SKM-1 (cell line): ENCODE results near the gene AGAP2.
"Not testable (repeated sequence)": the region's sequence is repeated elsewhere in the genome, so short reads cannot be mapped to it uniquely, and the experiment has no call there.

ENCODE experiments used
- DNase-seq: peaks from one replicate; lab custom pipeline; 2025; ENCODE audit not compliant: unreplicated experiment; lab: John Stamatoyannopoulos, UW

The AGAP2 gene

DNA sequence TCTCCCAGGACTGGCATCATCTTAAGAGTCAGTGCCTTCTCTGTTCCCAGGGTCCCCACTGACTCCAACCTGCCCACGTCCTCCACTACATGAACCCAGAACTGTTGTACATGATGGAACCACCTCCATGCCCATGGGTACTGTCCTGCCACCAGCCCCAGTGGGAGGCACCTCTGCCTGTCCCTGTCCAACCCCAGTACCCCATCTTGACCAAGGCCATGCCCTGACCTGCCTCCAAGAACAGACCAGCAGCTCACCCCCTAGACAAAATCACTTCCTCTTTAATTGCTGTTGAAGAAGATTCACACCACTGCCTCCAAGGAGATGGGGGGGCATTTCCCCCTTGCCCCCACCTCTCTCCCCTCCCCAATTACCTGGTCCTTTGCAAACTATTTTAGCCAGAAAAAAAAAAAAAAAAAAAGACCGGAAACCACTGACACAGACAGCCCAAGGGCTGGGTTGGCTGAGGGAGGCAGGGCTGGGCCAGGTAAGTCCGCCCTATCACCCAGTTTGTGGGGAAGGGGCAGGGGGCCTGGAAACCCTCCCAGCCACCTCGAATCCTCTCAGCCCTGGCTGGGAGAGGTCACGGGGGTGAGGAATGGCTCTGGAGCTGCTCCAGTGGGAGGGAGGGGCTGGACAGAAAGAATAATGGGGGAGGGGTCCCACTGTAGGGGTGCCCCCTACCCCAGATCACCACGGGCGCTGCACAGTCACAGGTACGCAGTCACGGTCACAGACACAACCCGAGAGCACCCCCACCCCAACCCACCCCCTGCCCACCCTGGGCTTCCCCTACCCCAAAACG is 13.4 kb downstream of the AGAP2 start:
- no peak for DNase-seq

DNA sequence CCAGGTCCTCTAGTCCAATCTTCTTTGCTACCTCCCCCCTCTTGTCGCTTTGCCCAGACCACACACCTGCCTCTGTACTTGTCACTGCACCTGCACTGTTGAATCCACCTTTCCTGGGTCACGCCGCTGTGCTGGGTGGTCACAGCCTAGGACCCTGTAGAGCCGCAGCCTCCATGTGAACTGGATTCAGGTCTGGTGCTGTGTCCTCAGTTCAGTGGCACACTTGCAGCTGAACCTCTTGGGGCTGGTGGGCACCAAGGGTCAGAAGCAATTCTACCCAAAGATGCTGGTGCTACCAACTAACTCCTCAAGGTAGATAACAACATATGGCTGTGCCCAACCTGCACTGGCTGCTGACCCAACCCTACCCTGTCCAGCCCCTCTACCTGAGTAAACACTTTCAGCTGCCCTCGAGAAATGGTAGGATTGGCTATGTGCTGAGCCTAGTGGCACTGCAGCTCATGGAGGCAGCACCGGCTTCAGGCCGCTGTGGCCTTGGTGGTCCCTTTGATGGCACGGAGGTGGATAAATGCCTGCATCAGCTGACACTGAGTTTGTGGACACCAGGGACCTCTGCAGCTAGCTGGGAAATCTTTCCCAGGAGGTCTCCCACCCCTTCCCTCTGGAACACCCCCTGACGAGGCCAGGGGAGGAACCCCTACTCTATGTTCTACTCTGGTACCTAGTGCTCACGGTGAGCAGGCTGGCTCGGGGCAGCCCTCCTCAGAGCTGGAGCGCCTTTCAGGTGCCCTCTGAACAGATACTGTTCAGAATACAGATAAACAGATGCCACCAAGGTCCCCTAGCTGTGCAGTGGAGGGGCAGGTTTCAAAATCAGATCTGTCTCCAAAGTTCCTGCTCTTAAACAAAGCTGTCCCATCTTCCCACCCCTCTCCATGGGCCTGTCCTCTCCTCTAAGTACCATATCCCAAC is 14.3 kb downstream of the AGAP2 start:
- DNase-seq = no peak

DNA sequence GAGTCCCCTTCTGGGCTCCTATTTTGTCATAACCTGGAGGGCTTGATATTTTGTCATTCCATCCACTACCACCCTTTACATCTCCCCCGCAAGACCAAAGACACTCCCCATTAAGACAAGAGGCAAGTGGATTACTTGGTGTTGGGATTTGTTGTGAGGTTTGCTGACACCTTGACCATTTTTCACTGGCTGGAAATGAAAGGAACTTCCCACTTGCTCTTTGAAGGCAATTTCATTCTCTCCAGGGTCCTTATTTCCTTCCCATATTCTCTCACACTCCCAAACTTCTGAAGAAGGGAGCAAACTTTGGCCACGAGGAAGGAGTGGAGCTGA is 14.9 kb downstream of the AGAP2 start:
- DNase-seq = no peak

DNA sequence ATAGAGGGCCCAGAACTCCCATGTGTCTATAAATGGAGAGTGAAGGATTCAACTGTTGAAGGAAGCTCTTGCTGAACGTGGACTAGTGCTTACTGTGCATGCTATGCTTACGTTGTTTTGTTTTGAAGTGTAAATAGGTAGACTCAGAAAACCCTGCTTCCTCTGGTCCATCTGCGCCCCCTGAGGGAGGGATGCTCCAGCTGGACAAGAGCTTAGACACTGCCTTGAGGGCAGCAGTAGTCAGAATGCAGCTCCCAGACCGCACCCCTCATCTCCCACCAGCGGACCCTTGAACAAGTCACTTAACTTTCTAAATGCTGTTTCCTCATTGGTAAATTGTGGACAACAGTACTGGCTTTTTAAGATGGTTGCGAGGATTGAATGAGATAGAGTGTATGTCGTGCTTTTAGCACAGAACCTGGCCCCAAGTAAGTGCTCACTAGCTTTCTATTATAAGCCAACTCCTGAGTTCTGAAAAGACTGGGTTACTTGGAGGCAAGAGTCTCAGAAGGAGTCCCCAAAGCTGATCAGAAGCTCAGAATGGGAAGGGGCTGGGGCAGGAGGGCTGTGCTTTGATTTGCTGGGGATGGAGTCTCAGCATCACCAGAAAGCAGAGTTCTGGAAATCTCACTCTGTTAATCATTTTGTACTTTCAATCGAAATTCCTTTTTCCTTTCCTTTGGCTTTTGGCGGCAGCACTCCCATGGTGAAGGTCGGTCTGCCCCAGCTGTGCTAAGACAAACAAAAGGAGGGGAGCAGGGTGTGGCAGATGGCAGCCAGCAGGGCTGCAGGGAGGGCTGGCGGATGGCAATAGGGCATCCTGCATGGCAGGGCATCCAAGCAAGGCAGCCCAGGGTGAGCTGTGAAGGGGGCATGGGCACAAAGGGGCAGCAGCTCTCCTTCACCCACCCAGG is 15.6 kb downstream of the AGAP2 start:
- DNase-seq = no peak

DNA sequence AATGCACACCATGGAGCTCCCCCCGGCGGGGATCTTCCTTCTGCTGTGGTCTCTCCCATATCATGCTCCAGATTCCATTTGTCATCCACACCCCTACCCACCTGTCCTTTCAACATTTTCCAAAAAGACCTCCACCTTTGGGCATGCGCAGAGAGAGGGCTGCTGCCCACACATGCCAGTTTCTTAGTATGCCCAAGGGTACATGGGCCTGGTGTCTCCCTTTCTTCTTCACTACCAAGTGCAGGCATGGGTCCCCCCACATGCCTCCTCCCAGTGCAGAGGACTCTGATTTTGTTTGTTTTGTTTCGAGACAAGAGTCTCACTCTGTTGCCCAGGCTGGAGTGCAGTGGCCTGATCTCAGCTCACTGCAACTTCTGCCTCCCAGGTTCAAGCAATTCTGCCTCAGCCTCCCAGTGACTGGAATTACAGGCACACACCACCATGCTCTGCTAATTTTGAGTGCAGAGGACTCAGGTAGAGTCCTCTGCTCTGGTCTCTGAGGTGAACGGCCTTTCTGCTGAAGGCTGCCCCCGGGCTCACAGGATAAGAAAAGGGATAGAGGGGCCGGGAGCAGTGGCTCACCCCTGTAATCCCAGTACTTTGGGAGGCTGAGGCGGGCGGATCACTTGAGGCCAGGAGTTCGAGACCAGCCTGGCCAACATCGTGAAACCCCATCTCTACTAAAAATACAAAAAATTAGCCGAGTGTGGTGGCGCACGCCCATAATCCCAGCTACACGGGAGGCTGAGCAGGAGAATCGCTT is 16.5 kb downstream of the AGAP2 start:
- DNase-seq = not testable (repeated sequence)

DNA sequence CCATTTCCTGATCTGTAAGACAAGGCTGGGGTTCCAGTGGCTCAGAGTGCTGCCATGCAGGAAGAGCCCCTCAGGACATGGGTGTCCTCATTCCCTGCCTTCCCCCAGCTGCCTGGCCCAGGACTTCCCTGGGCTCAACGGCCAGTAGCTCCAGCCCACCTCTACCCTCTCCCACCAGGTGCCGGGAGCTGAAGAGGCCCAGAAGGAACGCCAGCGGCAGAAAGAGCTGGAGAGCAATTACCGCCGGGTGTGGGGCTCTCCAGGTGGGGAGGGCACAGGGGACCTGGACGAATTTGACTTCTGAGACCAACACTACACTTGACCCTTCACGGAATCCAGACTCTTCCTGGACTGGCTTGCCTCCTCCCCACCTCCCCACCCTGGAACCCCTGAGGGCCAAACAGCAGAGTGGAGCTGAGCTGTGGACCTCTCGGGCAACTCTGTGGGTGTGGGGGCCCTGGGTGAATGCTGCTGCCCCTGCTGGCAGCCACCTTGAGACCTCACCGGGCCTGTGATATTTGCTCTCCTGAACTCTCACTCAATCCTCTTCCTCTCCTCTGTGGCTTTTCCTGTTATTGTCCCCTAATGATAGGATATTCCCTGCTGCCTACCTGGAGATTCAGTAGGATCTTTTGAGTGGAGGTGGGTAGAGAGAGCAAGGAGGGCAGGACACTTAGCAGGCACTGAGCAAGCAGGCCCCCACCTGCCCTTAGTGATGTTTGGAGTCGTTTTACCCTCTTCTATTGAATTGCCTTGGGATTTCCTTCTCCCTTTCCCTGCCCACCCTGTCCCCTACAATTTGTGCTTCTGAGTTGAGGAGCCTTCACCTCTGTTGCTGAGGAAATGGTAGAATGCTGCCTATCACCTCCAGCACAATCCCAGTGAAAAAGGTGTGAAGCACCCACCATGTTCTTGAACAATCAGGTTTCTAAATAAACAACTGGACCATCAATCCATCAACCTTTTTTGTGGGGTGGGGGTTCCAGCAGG is 17.6 kb downstream of the AGAP2 start:
- no peak for DNase-seq

DNA sequence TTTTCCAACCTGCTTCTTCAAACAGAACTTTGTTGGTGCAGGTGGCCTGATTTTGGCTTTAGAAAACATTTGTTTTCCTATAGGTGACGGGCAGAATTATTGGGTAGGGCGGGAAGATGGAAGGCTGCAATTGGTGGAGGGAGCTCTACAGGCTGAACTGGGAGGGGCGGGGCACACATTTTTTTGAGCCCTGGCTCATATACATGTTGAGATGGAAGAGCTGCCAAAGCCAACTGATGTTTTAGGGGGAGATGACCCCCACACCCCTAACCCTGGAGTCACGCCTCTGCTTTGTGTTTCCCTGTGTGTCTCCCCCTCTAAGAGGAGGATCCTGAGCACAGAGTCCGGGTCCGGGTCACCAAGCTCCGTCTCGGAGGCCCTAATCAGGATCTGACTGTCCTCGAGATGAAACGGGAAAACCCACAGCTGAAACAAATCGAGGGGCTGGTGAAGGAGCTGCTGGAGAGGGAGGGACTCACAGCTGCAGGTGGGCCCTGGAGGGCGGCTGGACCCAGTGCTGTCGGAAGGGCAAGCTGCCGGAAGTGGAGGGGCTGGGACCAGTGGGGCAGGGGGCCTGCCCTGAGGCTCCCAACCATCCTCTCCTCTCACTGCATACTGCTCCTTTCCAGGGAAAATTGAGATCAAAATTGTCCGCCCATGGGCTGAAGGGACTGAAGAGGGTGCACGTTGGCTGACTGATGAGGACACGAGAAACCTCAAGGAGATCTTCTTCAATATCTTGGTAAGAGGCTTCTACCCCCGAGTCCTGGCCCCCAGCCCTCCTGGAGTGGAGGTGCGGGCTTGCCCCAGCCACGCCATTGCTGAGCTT is 18.6 kb downstream of the AGAP2 start:
- no peak for DNase-seq

DNA sequence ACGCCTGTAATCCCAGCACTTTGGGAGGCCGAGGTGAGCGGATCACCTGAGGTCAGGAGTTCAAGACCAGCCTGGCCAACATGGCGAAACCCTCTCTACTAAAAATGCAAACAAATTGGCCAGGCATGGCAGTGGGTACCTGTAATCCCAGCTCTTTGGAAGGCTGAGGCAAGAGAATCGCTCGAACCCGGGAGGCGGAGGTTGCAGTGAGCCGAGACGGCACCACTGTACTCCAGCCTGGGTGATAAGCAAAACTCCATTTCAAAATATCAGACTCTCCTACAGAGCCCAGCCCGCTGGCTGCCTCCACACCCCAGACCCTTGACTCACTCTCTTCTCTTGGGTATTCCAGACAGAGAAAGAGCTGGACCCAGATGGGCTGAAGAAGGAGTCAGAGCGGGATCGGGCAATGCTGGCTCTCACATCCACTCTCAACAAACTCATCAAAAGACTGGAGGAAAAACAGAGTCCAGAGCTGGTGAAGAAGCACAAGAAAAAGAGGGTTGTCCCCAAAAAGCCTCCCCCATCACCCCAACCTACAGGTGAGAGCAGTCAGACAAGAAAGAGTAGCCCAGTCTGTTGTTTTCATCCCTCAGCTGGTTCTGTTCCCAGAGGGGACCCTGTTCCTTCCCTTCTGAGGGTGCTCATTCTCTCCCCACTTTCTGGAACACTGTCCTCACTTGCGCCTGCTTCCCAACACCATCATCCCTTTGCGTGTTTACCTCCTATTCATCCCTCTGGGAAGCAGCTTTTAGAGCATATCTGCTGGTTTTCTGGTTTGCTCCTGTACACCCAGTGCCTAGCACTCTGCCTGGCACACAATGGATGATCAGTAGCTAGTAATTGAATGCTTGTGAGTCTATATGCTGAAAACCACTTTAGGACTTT is 19.7 kb downstream of the AGAP2 start:
- no peak for DNase-seq

DNA sequence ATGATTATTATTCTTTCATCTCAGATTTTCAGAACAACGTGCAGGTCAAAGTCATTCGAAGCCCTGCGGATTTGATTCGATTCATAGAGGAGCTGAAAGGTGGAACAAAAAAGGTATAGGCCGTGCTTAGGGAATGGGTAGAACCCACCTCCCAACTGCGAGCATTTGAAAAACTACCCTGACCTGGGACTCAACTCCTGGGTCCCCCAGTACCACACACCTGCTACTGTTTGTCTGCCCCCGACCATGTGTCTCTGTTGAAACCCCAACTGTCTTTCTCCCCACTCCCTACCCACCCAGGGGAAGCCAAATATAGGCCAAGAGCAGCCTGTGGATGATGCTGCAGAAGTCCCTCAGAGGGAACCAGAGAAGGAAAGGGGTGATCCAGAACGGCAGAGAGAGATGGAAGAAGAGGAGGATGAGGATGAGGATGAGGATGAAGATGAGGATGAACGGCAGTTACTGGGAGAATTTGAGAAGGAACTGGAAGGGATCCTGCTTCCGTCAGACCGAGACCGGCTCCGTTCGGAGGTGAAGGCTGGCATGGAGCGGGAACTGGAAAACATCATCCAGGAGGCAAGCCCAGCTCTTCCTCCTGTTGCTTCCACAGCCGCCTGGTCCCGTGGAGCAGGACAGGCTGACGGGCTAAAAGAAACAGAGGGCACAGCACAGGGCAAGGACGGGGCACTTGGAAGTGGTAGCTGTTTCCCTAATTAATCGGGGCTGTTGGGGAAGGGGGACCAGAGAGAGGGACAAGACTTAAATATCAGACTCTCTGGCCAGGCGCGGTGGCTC is 20.5 kb downstream of the AGAP2 start:
- no peak for DNase-seq

DNA sequence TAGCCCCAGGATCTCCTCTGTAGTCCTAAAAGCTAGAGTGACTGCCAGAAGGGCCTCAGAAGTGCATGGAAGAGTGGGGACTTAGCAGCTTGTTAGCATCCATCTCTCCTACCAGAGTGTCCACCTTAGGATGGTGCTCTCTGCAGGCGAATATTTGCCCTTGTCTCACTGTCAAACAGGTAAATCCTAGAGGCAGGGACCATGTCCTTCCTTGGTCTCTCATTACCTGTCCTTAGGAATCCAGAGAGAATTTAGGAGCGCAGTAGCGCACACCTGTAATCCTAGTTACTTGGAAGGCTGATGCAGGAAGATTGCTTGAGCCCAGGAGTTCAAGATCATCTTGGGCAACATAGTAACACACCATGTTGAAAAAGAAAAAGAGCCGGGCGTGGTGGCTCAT is 21.4 kb downstream of the AGAP2 start:
- DNase-seq = no peak

DNA sequence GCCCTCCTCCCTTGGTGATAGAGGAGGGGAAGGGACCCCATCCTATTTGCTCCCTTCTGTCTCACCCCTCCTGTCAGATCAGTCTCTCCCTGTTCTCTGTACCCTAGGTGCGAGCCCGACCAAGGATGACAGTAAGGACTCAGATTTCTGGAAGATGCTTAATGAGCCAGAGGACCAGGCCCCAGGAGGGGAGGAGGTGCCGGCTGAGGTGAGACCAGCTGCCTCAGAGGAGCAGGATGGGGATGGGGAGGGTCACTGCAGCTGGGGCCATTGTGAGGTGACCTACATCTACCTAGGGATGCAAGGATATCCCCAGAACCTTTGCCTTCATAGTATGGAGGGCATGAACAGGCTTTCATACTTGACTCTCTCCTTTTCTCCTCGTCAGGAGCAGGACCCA is 22.2 kb downstream of the AGAP2 start:
- DNase-seq = no peak

DNA sequence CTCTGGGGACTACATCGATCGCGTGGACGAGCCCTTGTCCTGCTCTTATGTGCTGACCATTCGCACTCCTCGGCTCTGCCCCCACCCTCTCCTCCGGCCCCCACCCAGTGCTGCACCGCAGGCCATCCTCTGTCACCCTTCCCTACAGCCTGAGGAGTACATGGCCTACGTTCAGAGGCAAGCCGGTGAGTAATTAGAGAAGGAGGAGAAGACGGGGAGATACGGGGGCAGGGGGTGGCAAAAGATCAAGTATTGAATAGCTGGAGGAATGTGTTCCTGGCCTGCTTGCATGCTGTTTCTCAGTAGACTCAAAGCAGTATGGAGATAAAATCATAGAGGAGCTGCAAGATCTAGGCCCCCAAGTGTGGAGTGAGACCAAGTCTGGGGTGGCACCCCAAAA is 22.8 kb downstream of the AGAP2 start:
- DNase-seq = no peak

DNA sequence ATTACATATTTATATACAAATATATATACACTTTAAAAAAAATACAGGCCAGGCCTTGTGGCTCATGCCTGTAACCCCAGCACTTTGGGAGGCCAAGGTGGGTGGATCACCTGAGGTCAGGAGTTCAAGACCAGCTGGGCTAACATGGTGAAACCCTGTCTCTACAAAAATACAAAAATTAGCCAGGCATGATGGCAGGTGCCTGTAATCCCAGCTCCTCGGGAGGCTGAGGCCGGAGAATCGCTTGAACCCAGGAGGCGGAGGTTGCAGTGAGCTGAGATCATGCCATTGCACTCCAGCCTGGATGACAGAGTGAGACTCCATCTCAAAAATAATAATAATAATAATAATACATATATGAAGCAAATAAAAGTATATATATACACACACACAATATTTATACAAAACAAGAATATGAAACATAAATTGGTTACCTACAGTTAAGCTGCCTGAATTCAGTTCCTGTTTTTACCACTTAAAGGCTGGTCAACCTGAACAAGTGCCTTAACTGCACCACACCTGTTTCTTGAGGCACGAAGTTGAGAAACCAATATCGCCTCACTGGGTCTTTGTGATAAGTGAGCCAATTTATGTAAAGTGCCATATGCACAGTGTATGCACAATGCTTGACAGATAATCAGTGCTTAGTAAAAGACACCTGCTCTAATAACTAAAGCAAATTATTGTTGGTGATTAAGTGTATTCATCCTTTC is 23.4 kb downstream of the AGAP2 start:
- DNase-seq = not testable (repeated sequence)

DNA sequence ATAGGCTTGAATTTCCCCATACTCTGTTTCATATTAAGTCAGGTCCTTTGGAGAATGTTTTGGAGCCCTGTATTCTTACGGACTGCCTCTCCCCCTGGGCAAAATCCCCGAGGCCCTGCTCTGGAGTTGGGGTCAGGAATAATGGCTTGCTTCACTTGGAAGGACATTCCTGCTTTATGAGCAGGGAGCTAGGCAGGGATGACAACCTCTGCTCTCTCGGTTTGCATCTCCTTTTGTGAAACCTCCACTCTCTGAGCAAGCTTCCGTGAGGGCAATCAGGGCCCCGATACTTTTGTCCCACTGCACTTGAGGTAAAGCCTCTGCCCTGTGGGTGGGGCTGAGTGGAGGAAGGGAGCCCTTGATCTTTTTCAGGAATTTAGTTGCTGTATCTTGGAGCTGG is 25.3 kb downstream of the AGAP2 start:
- DNase-seq = no peak

DNA sequence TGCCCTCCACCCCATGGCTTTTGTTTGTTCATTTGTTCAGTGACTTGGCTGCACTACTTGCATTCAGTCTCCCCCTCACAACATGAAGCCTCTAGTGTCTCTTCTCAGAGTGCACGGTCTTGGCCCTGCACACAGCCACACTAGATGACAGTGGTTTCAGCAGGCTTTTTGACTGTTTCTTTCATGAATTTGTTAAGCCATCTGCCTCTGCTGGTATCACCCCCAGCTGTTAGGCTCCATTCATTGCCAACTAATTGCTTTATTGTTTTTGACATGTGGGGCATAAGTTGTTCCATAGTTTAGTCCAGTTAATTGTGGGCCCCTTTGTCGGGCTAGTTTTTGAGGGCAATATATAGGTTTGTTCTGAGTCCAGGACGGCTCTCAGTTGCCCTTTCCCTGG is 25.8 kb downstream of the AGAP2 start:
- DNase-seq = no peak

DNA sequence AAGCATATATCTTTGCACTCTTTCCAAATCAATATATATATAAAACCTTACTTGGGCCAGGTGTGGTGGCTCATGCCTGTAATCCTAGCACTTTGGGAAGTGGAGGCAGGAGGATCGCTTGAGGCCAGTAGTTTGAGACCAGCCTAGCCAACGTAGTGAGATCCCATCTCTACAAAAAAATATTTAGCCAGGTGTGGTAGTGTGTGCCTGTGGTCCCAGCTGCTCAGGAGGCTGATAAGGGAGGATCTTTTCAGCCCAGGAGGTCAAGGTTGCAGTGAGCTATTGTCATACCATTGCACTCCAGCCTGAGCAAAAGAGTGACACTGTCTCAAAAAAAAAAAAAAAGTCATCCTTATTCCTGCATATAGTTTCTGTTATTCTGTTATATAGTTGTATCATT is 30.2 kb downstream of the AGAP2 start:
- DNase-seq = no peak
